Coronary artery (tissue), 2 donors: ENCODE measurements around the gene DROSHA.

Experiments used
- DNase-seq: peaks from one replicate; pipeline ENCODE4 v3.0.0-alpha.2; 2017; ENCODE audit warnings: low spot score
- H3K27ac ChIP-seq, 2 donors: fragments of 200-600 bp; sonication (generic); one replicate each; pipeline ENCODE4 v1.5.1; 2016 to 2019
- H3K4me3 ChIP-seq: fragments of 200-600 bp; sonication (generic); 2 replicates; pipeline ENCODE4 v1.5.1; 2016; ENCODE audit warnings: mild to moderate bottlenecking, moderate library complexity
- TF ChIP-seq, protein P1 (sequence below): fragments of 200-600 bp; sonication (generic); IDR thresholded peaks from one replicate; pipeline ENCODE4 v1.5.1; 2019; ENCODE audit warnings: antibody characterized with exemption

DROSHA gene, protein sequence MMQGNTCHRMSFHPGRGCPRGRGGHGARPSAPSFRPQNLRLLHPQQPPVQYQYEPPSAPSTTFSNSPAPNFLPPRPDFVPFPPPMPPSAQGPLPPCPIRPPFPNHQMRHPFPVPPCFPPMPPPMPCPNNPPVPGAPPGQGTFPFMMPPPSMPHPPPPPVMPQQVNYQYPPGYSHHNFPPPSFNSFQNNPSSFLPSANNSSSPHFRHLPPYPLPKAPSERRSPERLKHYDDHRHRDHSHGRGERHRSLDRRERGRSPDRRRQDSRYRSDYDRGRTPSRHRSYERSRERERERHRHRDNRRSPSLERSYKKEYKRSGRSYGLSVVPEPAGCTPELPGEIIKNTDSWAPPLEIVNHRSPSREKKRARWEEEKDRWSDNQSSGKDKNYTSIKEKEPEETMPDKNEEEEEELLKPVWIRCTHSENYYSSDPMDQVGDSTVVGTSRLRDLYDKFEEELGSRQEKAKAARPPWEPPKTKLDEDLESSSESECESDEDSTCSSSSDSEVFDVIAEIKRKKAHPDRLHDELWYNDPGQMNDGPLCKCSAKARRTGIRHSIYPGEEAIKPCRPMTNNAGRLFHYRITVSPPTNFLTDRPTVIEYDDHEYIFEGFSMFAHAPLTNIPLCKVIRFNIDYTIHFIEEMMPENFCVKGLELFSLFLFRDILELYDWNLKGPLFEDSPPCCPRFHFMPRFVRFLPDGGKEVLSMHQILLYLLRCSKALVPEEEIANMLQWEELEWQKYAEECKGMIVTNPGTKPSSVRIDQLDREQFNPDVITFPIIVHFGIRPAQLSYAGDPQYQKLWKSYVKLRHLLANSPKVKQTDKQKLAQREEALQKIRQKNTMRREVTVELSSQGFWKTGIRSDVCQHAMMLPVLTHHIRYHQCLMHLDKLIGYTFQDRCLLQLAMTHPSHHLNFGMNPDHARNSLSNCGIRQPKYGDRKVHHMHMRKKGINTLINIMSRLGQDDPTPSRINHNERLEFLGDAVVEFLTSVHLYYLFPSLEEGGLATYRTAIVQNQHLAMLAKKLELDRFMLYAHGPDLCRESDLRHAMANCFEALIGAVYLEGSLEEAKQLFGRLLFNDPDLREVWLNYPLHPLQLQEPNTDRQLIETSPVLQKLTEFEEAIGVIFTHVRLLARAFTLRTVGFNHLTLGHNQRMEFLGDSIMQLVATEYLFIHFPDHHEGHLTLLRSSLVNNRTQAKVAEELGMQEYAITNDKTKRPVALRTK (N-terminal part only)

DNA sequence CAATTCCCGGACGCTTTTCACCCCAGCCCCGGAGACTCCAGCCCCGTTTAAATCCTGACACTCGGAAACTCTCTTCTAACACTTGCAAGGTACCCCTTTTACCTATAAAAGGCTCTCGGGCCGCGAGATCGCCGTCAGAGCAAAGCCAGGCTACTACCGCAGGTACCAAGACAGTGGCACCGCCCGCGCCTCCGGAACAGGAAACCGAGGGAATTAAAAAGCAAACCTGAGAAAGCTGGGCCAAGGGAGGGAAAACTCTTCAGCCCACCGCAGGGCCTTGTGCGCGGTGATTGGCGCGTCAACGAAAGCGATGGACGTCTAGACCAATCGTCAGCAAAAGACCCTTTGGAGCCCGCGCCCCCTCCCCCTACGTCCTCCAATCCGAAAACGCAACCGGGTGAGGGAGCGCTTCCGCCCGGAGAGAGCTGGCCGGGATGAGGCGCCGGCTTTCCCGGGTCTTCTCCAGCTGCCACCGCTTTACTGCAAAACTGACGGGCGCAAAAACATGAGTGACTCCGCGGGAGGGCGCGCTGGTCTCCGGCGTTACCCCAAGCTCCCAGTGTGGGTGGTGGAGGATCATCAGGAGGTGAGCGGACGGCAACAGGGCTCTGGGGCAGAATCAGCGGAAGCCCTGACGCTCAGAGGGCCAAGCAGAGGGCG, at the start of gene DROSHA, which contains the start of gene C5orf22:
TSS of gene DROSHA (minus strand) at position 206 of the 660 bp plus-strand sequence. CDS start 3,034 bp downstream, outside the sequence.
TSS of gene C5orf22 (plus strand) at position 414 of the 660 bp plus-strand sequence. CDS start at position 506, 92 bp downstream.
- H3K4me3 ChIP-seq = peak within 1 kb of the TSS; percentile 85
- TF ChIP-seq, protein P1, sequence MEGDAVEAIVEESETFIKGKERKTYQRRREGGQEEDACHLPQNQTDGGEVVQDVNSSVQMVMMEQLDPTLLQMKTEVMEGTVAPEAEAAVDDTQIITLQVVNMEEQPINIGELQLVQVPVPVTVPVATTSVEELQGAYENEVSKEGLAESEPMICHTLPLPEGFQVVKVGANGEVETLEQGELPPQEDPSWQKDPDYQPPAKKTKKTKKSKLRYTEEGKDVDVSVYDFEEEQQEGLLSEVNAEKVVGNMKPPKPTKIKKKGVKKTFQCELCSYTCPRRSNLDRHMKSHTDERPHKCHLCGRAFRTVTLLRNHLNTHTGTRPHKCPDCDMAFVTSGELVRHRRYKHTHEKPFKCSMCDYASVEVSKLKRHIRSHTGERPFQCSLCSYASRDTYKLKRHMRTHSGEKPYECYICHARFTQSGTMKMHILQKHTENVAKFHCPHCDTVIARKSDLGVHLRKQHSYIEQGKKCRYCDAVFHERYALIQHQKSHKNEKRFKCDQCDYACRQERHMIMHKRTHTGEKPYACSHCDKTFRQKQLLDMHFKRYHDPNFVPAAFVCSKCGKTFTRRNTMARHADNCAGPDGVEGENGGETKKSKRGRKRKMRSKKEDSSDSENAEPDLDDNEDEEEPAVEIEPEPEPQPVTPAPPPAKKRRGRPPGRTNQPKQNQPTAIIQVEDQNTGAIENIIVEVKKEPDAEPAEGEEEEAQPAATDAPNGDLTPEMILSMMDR = no peak
- peak; percentile 95 for DNase-seq
- H3K27ac ChIP-seq = peak within 1 kb of the TSS; percentile 21 to 80

DNA sequence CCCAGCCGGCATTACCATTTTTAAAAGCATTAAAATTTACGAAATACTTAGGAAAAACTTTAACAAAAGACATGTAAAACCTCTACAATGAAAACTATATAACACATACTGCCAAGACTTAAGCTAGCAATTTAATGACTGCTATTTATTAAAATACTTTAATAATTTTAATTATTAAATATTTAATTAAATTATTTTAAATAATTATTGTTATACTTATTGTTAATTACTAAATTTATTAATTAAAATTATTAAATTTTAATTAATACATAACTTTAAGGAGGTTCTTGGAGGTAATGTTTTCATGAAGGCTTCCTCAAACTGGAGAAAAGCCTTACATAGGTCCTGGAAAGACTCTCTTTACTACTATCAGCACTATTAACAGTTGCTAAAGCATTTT, 47.7 kb upstream of the DROSHA start:
- TF ChIP-seq, protein P1 = no peak
- no peak for DNase-seq
- Histone ChIP-seq H3K27ac (no peak overlapping the region), H3K4me3 (no peak overlapping the region)

DNA sequence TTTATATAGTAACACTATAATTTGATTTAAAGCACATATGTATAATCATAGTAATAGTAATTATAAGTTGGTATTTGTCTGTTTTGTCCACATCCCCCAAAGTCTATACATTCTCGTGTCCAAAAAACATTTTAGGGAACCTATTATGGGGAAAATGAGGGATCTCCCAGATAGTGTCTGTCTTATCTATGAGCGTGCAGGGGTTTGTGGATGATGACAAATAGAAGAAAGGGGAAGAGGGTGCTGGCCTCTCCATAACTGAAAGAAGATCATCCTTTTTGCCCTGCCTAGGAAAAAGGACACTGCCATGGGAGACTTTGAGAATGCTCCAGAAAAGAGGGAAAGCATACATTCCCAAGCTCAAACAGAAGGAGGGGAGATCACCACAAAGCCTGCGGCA, 45.5 kb upstream of the DROSHA start:
- no peak overlapping the region for H3K4me3 ChIP-seq
- no peak overlapping the region for H3K27ac ChIP-seq
- TF ChIP-seq, protein P1 = no peak
- DNase-seq = no peak

DNA sequence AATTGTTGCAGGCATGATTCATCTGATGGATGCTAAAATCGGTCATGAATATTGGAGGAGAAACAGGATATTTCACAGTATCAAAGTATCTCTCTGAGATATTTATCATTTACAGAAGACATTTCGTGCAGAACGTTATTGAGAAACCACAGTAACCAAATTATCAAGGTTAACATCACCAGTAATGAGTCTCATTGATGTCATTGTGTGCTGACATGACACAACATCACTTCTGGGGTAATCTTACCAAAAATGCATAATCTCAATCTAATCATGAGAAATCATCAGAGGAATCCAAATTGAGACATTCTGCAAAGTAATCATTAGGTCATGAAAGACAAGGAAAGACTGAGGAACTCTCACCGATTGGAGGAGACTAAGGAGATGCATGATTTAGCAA, 42.9 kb upstream of the DROSHA start:
- no peak for DNase-seq
- no peak overlapping the region for H3K27ac ChIP-seq
- H3K4me3 ChIP-seq = no peak overlapping the region
- TF ChIP-seq, protein P1 = no peak

DNA sequence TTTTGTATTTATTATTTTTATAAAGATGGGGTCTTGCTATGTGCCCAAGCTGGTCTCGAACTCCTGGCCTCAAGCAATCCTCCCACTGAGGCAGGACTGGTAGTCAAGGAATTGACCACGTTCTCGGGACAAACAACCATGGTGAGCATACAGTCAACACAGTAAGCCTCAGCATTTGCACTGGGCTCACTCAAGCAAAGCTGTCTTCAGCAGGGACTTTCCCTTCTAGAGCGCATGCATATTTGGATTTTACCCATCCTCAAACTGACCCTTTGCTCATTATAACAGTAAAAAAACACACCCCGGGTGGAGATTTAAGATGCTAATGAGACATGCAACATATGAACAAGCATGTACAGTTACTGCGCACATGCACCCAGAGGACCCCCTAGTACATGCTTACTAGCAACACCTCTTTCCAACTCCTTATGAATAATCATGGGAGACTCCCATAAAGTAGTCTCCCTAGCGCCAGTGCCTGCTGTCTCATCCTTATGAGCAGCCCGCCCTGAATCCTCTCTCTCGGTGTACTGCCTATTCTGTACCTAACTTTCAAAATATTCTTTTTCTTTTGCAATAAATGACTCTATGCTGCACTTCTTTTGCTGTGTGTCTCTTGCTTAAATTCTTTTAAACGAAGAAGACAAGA, 41.7 kb upstream of the DROSHA start:
- no peak overlapping the region for H3K4me3 ChIP-seq
- no peak for DNase-seq
- TF ChIP-seq, protein P1 = no peak
- H3K27ac ChIP-seq = no peak overlapping the region

DNA sequence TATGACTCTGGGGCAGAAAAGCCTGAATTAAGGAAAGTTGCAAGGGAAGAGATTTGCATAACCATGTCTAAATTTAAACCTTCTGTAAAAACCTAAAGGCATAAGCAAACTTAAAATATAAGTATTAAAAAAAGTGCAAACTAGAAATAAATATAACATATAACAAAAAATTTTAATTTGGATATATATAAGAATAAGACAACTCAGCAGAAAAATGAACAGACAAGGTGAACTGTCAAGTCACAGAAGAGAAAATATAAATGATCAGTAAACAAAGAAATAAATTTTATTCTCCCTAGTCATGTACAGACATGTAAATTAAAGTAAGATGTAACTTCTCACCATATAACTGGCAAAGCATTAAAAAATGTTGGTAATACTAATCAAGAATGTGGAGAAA, 37.2 kb upstream of the DROSHA start:
- no peak for DNase-seq
- TF ChIP-seq, protein P1 = no peak
- H3K4me3 ChIP-seq = no peak overlapping the region
- no peak overlapping the region for H3K27ac ChIP-seq
